OCI-LY7 (cell line): Measurements from ENCODE around the gene GTF3C2. TPM values are rescaled to one million over a fixed set of nuclear protein-coding genes. Genes with fewer than 3 reads are reported as not detected.

Experiments used
- BruUV-seq: library from RNA; stranded (reverse); fragments of 400-500 nt; replicated peaks from 2 replicates; lab custom pipeline; 2021; lab: Mats Ljungman, UMichigan
- CTCF ChIA-PET: fragments of 300-600 bp; sonication (Branson Sonifier 250); formaldehyde crosslinking; loops from one replicate; lab custom pipeline; 2022; ENCODE audit warnings: antibody characterized with exemption; ENCODE audit not compliant: unreplicated experiment; lab: Charles Lee
- POLR2A ChIA-PET: fragments of 300-600 bp; sonication (Branson Sonifier 250); formaldehyde crosslinking; loops from one replicate; lab custom pipeline; 2022; ENCODE audit warnings: antibody characterized with exemption; lab: Charles Lee
- DNase-seq: peaks from one replicate; pipeline ENCODE4 v3.0.0-alpha.2; 2015; ENCODE audit warnings: low spot score
- H2AFZ ChIP-seq: fragments of 200-600 bp; sonication (generic), shearing (Covaris generic); 2 replicates; pipeline ENCODE4 v1.6.1; 2014; ENCODE audit warnings: mild to moderate bottlenecking, antibody characterized with exemption, low read length, moderate library complexity
- H3K27ac ChIP-seq: fragments of 200-600 bp; sonication (generic); 2 replicates; pipeline ENCODE4 v1.5.1; 2014; ENCODE audit warnings: mixed run types, low read depth, mild to moderate bottlenecking, moderate library complexity, low read length, inconsistent platforms; ENCODE audit not compliant: poor library complexity, severe bottlenecking
- H3K36me3 ChIP-seq: fragments of 200-600 bp; sonication (generic); 2 replicates; pipeline ENCODE4 v1.6.1; 2014; ENCODE audit warnings: mild to moderate bottlenecking, antibody characterized with exemption, low read length, moderate library complexity, mixed read lengths; ENCODE audit not compliant: insufficient read depth
- H3K4me1 ChIP-seq: fragments of 200-600 bp; sonication (generic); 2 replicates; pipeline ENCODE4 v1.5.1; 2014; ENCODE audit warnings: mild to moderate bottlenecking, low read length; ENCODE audit not compliant: insufficient read depth, poor library complexity, severe bottlenecking
- H3K4me2 ChIP-seq: fragments of 200-600 bp; sonication (generic); 2 replicates; pipeline ENCODE4 v1.6.1; 2014; ENCODE audit warnings: mild to moderate bottlenecking, low read length
- H3K4me3 ChIP-seq: fragments of 200-600 bp; sonication (generic); 2 replicates; pipeline ENCODE4 v1.5.1; 2014; ENCODE audit warnings: mild to moderate bottlenecking, low read depth, low read length; ENCODE audit not compliant: poor library complexity, severe bottlenecking
- H3K79me2 ChIP-seq: fragments of 200-600 bp; sonication (generic); 2 replicates; pipeline ENCODE4 v1.6.1; 2016; ENCODE audit warnings: low read depth, mild to moderate bottlenecking, low read length, moderate library complexity, mixed read lengths; ENCODE audit not compliant: insufficient read depth
- H3K9me2 ChIP-seq: fragments of 200-600 bp; sonication (generic); 2 replicates; pipeline ENCODE4 v1.6.1; 2016; ENCODE audit warnings: mild to moderate bottlenecking, low read length, mixed read lengths; ENCODE audit not compliant: insufficient read depth
- H3K9me3 ChIP-seq: fragments of 200-600 bp; sonication (generic); 2 replicates; pipeline ENCODE4 v1.6.1; 2014; ENCODE audit warnings: mild to moderate bottlenecking, mixed run types, low read length, mixed read lengths
- H4K20me1 ChIP-seq: fragments of 200-600 bp; sonication (generic); 2 replicates; pipeline ENCODE4 v1.6.1; 2014; ENCODE audit warnings: mild to moderate bottlenecking, antibody characterized with exemption, low read length, moderate library complexity, mixed read lengths; ENCODE audit not compliant: insufficient read depth
- CTCF ChIP-seq: fragments of 200-600 bp; sonication (generic); conservative IDR thresholded peaks from 2 replicates; pipeline ENCODE4 v1.5.1; 2014; ENCODE audit warnings: mild to moderate bottlenecking, antibody characterized with exemption, low read length, moderate library complexity, mixed read lengths
- EZH2phosphoT487 ChIP-seq: fragments of 200-600 bp; sonication (generic); IDR thresholded peaks from 2 replicates; pipeline ENCODE4 v1.6.1; 2018; ENCODE audit warnings: low read depth, borderline replicate concordance, mild to moderate bottlenecking, mixed run types, antibody characterized with exemption, low read length, moderate library complexity, mixed read lengths
- intact Hi-C: fragments of 100-400 bp; cut with micrococcal nuclease; formaldehyde crosslinking; loops from one replicate; pipeline ENCODE4 v1.10.0; 2022; ENCODE audit not compliant: unreplicated experiment
- total RNA-seq, 2 experiments: library from RNA; depleted of rRNA in 1 of 2; stranded (reverse); fragments of >200 nt in 1 of 2; shearing (Covaris generic) in 1 of 2; gene quantifications; 2 replicates each; pipeline ENCODE4 v1.2.3, GENCODE V29; 2014 to 2022

GTF3C2 gene
- total RNA-seq, 2 experiments from 2014 or later: 54.2 to 70.3 TPM

DNA sequence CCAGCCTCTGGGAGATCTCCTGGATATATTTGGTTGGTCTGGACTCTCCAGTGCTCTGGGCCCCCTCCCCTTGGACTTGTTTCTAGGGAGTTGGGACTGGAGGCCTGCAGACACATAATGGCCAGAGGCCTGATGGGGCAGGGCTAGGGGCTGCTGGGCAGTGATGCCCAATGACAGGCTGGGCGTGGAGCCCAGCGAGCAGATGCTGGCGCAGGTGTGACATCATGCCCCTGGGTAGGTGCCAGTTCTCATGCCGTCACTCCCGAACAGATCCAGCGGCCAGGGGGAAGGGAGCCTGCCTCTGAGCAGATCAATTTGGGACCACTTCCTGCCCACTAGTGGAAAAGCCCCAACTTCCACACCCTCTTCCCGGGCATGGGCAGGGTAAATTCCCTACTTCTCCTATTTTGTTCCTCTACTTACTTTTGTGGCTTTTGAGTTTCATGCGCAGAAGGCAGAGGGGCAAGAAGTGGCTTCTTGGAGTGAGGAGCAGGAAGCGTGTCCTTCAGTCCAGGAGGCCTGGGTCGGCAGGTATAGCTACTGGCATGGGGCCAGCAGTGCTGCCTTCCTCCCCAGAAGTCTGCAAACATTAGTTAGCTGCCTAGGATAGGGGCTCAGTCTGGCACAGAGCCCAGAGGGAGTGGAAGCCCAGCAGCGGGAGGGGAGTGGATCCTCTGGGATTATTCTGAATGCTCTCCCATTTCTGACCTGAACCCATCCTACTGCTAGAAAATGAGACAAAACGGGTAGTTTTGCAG is 39.7 kb downstream of the GTF3C2 start:
- no peaks in the 10 kb centered on the region for H4K20me1 ChIP-seq
- no peaks in the 10 kb centered on the region for H3K9me3 ChIP-seq
- BruUV-seq: no TSS peak
- CTCF ChIA-PET: no interaction called here
- H3K4me3 ChIP-seq: no peak overlapping the region
- peaks cover 5% of the 10 kb centered on the region for H3K4me1 ChIP-seq
- no peak overlapping the region for H3K4me2 ChIP-seq
- H3K9me2 ChIP-seq: no peaks in the 10 kb centered on the region
- no peaks in the 10 kb centered on the region; the same call in 1 of the 2 replicates for H3K36me3 ChIP-seq
- no peak for DNase-seq
- TF ChIP-seq EZH2phosphoT487 (no peak), CTCF (no peak)
- H3K79me2 ChIP-seq: peaks cover 7% of the 10 kb centered on the region; the same call in 1 of the 2 replicates
- intact Hi-C loops: no loop called here
- POLR2A ChIA-PET: interaction anchor here (0.6 kb wide), 1 partner anchor 19 kb away, joined by 3 read pairs; no protein-coding TSS in a partner anchor
- H2AFZ ChIP-seq: no peak overlapping the region
- H3K27ac ChIP-seq: no peak overlapping the region

GRCh38 chr2:27315122-27315521 is 41.4 kb downstream of the GTF3C2 start:
- Histone ChIP-seq H3K4me1 (no peaks in the 10 kb centered on the region), H3K36me3 (no peaks in the 10 kb centered on the region; the same call in 1 of the 2 replicates), H3K9me2 (no peaks in the 10 kb centered on the region), H3K27ac (no peak overlapping the region), H4K20me1 (no peaks in the 10 kb centered on the region), H3K4me3 (no peak overlapping the region), H3K4me2 (no peak overlapping the region), H3K9me3 (no peaks in the 10 kb centered on the region), H2AFZ (no peak overlapping the region), H3K79me2 (no peaks in the 10 kb centered on the region)
- ChIA-PET POLR2A (interaction anchor here (0.6 kb wide), 1 partner anchor 17 kb away, joined by 3 read pairs; no protein-coding TSS in a partner anchor), CTCF (no interaction called here)
- BruUV-seq: no TSS peak
- intact Hi-C loops: no loop called here
- TF ChIP-seq EZH2phosphoT487 (no peak), CTCF (no peak)
- DNase-seq: no peak

- intact Hi-C loops: no loop called here
- H3K4me1 ChIP-seq: no peaks in the 10 kb centered on the region
- H3K9me2 ChIP-seq: no peaks in the 10 kb centered on the region
- ChIA-PET CTCF (no interaction called here), POLR2A (no interaction called here)
- no peaks in the 10 kb centered on the region for H4K20me1 ChIP-seq
- H3K4me3 ChIP-seq: no peak overlapping the region
- no peaks in the 10 kb centered on the region for H3K79me2 ChIP-seq
- no TSS peak for BruUV-seq
- no peak for DNase-seq
- no peak overlapping the region for H2AFZ ChIP-seq
- H3K9me3 ChIP-seq: no peaks in the 10 kb centered on the region
- H3K4me2 ChIP-seq: no peak overlapping the region
- TF ChIP-seq CTCF (no peak), EZH2phosphoT487 (no peak)
- H3K27ac ChIP-seq: no peak overlapping the region
- H3K36me3 ChIP-seq: peaks cover 2% of the 10 kb centered on the region
These were observed 41.9 kb downstream of the GTF3C2 start for GRCh38 chr2:27314709-27315108.
